A204.1 (cell line): ENCODE measurements around the gene HSD17B4.
"Not testable (repeated sequence)": the region's sequence is repeated elsewhere in the genome, so short reads cannot be mapped to it uniquely, and the experiment has no call there.

Source experiments
- FAIRE-seq: peaks from 2 replicates; lab custom pipeline; 2012; peaks lifted over from hg19 to GRCh38; lab: Jason Lieb, UNC

HSD17B4 gene

GRCh38 chr5:119452373-119453039 is at the start of gene HSD17B4:
Gene HSD17B4, plus strand, starts transcription at chr5:119452497. Its CDS starts 79 bp downstream, at chr5:119452576.
- FAIRE-seq: peak; percentile 66

GRCh38 chr5:119402555-119402954 is 49.7 kb upstream of the HSD17B4 start:
- FAIRE-seq: no peak

- no peak for FAIRE-seq
Observed at GRCh38 chr5:119404033-119404432, 48.3 kb upstream of the HSD17B4 start.

- FAIRE-seq: no peak
Observed at GRCh38 chr5:119405419-119405818, 46.9 kb upstream of the HSD17B4 start.

- no peak for FAIRE-seq
Observed at GRCh38 chr5:119406551-119407110, 45.7 kb upstream of the HSD17B4 start.

- FAIRE-seq: no peak
Observed at GRCh38 chr5:119409235-119409815, 43.0 kb upstream of the HSD17B4 start.

GRCh38 chr5:119410448-119411159 is 41.7 kb upstream of the HSD17B4 start:
- no peak for FAIRE-seq

- peak; percentile 97 for FAIRE-seq
Observed at GRCh38 chr5:119411361-119412278, 40.7 kb upstream of the HSD17B4 start.

GRCh38 chr5:119412279-119413227 is 39.7 kb upstream of the HSD17B4 start:
- FAIRE-seq: no peak

- not testable (repeated sequence) for FAIRE-seq
Observed at GRCh38 chr5:119414124-119414734, 38.1 kb upstream of the HSD17B4 start.

- no peak for FAIRE-seq
Observed at GRCh38 chr5:119417891-119418605, 34.2 kb upstream of the HSD17B4 start.

GRCh38 chr5:119418606-119419100 is 33.6 kb upstream of the HSD17B4 start:
- no peak for FAIRE-seq

- no peak for FAIRE-seq
Observed at GRCh38 chr5:119420169-119420568, 32.1 kb upstream of the HSD17B4 start.

- FAIRE-seq: no peak
Observed at GRCh38 chr5:119426057-119426456, 26.2 kb upstream of the HSD17B4 start.

- no peak for FAIRE-seq
Observed at GRCh38 chr5:119427060-119427459, 25.2 kb upstream of the HSD17B4 start.

- FAIRE-seq: not testable (repeated sequence)
Observed at GRCh38 chr5:119427596-119427995, 24.7 kb upstream of the HSD17B4 start.

- FAIRE-seq: not testable (repeated sequence)
Observed at GRCh38 chr5:119428166-119428565, 24.1 kb upstream of the HSD17B4 start.

- not testable (repeated sequence) for FAIRE-seq
Observed at GRCh38 chr5:119428574-119428973, 23.7 kb upstream of the HSD17B4 start.

GRCh38 chr5:119432674-119433237 is 19.5 kb upstream of the HSD17B4 start:
- FAIRE-seq: not testable (repeated sequence)
